GM21528 (cell line): ENCODE results near the gene SEC63.
"Not testable (repeated sequence)": the region's sequence is repeated elsewhere in the genome, so short reads cannot be mapped to it uniquely, and the experiment has no call there.

Experiments used
- ATAC-seq: cut with Tn5 transposase; IDR thresholded peaks from one replicate; pipeline ENCODE4 v1.9.1; 2021; ENCODE audit warnings: mild to moderate bottlenecking, moderate library complexity; ENCODE audit not compliant: unreplicated experiment, low FRiP score

SEC63 gene, protein sequence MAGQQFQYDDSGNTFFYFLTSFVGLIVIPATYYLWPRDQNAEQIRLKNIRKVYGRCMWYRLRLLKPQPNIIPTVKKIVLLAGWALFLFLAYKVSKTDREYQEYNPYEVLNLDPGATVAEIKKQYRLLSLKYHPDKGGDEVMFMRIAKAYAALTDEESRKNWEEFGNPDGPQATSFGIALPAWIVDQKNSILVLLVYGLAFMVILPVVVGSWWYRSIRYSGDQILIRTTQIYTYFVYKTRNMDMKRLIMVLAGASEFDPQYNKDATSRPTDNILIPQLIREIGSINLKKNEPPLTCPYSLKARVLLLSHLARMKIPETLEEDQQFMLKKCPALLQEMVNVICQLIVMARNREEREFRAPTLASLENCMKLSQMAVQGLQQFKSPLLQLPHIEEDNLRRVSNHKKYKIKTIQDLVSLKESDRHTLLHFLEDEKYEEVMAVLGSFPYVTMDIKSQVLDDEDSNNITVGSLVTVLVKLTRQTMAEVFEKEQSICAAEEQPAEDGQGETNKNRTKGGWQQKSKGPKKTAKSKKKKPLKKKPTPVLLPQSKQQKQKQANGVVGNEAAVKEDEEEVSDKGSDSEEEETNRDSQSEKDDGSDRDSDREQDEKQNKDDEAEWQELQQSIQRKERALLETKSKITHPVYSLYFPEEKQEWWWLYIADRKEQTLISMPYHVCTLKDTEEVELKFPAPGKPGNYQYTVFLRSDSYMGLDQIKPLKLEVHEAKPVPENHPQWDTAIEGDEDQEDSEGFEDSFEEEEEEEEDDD

DNA sequence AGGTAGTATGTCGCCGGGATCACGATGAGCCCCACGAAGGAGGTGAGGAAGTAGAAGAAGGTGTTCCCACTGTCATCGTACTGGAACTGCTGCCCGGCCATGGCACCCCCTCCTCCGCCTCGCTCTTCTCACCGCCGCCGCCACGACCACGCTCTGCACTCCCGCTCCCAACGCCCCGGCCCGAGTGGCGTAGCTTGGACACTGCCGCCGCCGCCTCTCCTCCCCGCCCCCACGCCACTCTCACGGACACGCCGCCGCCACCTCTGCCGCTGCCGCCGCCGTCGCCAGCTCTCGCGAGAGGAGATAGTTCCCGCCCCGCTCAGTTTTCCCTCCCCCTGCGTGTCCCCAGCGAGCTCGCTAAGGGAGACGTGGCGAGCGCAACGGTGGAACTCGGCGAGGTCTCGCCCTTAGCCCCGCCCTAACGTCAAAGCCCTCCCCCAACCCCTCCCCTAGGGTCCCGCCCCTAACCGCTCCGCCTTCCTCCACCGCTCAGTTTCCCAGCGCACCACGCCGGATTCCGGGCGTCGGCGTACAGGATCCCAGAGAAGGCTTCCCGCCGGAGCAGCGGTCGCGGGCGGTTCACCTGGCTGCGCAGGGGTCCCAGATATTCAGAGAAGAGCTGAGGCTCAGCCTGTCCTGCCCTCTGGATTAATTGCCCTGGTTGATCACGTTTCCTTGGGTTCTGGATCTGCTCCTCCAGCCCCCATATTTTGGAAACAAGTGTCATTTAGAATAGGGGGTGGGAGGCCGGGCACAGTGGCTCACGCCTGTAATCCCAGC, at the start of gene SEC63:
TSS of gene SEC63 (minus strand) at position 300 of the 780 bp plus-strand sequence. CDS start at position 101, 199 bp downstream.
- peak; percentile 92 for ATAC-seq

DNA sequence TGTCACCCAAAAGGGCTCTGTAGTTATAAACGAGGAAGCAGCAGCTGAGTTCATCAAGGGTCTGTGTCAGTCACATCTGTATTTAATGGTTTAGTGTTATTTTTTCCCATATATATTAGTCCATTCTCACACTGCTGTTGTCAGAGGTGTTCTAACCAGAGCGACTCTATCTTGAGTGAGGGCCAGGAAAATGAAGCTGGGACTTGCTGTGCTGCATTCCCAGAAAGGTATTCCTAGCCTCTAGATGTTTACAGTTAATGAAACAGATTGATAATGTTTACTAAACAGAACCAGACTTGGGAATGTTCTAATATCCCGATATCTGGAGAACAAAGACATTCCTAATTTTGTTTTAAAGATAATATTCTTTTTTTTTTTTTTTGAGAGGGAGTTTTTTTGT, 48.0 kb upstream of the SEC63 start:
- no peak for ATAC-seq

DNA sequence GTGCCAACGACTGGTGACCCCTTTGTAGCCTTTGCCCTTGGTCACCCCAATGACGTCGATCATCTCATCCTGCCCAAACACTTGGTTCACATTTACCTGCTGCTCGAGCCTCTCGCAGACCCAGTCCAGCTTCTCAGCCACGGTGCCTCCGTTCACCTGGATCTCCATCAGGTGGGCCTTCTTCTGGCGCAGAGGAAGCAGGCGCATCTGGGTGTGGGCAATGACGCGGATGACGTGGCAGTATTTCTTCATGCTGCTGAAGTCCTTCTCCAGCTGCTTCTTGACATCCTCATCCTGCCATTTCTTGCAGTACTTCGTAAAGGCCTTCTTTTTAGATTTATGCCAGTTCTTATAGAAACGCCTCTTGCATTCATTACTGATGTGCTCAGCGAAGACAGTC, 46.9 kb upstream of the SEC63 start:
- ATAC-seq, result no peak

DNA sequence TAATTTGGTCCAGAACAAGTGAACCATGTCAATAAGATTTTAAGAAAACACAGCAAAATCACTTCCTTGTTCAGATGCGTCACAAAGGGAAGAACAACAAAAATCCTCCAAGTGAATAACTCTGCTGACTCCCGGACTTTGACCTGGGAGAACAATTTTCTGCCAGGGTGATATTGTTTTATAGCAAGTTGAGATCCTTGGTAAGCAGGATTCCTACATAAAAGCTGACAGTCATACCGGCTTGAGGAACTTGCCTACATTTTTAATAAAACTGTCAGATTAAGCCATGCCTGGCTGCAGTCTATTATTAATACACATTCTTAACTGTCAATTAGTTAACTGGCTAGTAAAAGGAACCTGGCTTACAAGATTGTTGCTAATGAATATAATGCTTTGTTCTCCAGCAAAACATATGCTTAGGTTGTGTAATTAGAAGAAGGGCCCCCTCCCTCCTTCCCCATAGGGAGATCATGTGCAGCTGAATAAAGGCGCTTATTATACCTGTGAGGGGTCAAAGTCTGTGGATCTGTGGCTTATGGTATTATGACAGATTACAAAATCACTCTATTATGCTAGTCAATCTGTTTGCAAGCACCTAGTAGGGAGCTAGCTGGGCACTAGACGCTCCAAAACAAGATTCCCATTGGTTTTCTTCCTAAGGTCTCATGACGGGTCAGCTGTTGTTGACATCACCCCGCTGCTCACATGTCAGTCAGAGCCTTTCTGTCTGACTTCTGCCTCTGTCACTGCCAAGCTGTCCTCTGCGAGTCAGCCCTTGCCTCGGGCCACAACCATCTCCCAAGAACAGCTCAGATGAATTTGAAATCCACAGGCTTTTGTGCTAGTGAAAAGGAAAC, 44.6 kb upstream of the SEC63 start:
- no peak for ATAC-seq

DNA sequence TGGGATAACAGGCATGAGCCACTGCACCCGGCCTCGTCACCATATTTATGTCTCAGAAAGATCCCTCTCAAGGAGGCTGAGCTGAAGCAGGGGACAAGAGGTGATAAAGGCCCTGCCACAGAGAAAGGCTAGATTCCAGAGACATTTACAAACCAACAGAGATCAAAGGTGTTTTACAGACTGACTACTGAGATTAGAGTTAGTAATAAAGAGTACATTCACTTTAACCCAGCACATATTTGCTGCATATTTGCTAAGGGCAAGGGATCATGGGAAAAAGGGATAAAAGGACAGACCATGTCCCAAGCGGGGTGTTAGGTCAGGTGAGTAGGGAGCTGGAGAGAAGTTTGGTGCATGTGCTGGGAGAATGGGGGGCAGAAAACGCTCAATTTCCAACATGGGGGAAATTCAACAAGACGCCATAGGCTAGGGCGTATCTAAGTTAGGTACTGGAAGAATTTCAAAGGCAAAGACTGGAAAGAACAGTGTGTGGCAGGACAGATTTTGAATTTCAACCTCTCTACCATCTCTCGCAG, 43.8 kb upstream of the SEC63 start:
- ATAC-seq, result no peak

DNA sequence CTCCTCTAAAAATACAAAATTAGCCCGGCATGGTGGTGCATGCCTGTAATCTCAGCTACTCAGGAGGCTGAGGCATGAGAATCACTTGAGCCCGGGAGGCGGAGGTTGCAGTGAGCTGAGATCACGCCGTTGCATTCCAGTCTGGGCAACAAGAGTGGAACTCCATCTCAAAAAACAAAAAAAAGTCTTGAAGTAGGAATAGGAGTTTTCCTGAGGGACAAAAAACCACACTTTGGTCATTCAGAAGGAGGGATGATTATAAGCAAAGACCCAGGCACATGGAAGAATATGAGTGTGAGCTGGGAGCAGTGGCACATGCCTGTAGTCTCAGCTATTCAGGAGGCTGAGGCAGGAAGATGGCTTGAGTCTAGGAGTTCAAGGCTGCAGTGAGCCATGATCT, 42.3 kb upstream of the SEC63 start:
- not testable (repeated sequence) for ATAC-seq

DNA sequence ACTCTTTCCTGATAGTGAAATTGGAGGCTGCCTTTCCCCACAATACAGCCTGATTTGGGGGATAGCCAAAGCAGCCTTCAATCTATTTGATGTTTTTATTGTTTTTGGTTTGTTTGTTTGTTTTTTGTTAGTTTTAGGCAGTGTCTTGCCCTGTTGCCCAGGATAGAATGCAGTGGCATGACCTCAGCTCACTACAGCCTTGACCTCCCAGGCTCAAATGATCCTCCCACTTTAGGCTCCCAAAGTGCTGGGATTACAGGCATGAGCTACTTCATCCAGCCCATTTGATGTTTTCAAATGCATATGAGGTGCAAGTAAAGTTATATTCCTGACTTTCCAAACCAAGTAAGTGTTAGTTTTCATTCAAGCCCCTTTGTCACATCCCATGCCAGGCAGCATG, 41.3 kb upstream of the SEC63 start:
- no peak for ATAC-seq

DNA sequence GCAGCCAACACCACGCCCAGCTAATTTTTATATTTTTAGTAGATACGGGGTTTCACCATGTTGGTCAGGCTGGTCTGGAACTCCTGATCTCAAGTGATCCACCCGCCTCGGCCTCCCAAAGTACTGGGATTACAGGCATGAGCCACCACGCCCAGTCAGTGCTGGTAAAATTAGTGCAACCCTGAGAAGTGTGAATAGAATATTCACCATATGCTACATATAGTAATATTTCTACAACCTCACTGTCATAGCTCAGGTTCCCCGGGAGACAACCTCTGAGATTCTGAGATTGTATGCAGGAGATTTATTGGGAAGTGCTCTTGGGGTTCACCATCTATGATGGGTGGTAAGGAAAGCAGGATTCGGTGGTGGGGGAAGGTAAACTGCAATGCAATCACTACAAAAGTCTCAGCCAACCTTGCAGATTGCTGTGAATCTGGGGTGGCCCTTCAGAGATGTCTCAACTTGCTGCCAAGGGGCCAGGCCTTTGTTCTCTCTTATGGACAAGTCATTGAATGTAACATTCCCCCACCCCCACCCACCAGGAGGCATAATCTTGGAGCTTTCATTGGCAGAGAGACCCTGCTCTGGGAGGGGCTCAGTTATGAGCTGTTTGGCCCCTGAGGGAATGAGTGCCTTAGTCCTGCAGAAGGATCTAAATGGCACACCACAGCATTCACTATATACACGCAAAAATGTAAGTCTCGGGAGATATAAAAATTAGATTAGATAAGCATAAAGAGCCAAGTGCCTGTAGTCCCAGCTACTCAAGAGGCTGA, 34.0 kb upstream of the SEC63 start:
- no peak for ATAC-seq

DNA sequence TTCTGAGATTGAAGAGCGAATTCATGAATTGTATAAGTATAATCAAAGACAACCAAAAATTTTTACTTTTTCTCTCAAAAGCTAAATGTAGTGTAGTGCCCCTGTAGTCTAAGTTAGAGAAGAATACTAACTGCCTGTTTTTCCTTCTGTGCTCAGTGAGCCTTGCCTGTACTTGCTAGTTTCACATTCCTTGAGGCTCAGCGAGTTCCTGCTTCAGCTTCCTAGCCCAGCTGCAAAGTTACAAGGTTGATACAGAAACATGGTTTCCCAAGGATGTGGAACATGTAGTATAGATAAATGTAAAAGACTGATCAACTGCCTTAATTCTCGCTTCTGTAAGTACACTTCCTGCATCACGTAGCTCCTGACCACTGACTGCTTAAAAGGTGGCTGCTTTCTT, 33.1 kb upstream of the SEC63 start:
- ATAC-seq, result no peak

DNA sequence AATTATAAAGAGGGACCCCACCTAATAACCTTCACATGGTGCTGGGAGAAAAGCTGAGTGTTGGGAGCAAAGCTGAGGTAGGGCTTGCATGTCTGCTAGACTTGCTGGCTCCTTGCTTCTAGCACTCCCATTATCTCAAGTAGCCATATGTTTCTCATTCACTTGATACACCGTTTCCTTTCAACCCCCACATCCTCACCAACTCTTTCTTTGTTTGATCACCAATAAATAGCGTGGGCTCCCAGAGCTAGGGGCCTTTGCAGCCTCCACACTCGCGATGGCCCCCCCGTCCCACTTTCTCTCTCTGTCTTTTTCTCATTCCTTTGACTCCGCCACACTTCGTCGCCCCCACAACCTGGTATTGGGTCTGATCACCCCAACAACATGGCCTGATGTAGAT, 32.6 kb upstream of the SEC63 start:
- not testable (repeated sequence) for ATAC-seq

DNA sequence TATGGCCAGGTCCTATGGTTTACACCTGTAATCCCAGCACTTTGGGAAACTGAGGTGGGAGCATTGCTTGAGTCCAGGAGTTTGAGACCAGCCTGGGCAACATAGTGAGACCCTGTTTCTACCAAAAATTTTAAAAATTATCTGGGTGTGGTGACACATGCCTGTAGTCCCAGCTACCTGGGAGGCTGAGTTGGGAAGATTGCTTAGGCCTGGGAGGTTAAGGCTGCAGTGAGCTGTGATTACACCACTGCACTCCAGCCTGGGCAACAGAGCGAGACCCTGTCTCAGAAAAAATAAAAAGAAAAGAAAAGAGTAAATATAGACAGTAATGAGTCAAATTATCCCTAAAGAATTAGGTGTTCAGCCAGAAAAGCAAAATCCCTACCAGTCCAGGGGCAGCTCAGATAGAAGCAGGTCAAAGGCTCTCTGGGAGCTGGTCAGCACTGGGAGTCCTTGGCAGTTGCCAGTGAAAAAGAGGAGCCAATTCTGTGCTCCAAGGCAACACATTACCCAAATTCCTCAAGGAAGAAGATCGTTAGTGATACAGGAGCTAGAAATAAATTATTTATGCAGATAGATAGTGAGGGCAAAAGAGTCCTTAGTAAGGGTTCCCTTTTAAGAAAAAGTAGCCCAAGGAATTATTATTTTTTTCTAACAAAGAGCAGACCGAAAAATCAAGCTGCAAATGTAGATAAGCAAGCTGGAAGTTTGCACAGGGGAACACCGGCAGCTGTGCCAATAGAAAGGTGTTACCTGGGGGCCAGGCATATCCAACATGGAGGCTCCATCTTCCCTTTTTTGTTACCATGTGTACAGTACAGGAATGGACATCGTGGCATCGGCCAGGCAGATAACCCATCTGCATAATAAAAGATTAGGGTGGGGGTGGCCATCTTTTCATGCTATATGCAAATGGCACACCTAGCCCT, 31.4 kb upstream of the SEC63 start:
- no peak for ATAC-seq

DNA sequence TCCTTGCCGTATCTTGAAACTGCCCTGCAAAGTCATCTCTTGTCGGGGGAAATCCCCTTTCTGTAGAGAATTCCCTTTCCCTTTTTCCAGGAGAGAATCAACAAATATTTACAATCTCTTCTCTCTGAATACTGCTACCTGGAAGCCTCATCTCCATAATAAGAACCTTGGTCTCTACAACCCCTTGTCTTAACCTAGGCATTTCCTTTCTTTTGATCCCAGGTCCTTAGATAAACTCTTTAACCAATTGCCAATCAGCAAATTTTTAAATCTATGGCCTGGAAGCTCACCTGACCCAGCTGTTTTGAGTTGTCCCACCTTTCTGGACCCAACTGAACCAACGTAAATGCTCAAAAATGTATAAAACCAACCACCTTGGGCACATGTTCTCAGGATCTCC, 30.6 kb upstream of the SEC63 start:
- ATAC-seq, result no peak

DNA sequence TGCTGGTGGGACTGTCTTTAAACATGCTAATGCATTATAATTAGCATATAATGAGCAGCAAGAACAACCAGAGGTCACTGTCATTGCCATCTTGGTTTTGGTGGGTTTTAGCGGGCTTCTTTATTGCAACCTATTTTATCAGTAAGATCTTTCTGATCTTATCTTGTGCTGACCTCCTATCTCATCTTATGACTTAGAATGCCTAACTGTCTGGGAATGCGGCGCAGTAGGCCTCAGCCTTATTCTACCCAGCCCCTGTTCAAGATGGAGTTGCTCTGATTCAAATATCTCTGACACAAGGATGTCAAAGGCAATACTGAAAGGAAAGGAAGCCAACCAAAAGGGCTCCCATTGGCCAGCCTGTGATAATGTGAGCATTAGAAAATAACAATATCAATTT, 29.8 kb upstream of the SEC63 start:
- no peak for ATAC-seq

DNA sequence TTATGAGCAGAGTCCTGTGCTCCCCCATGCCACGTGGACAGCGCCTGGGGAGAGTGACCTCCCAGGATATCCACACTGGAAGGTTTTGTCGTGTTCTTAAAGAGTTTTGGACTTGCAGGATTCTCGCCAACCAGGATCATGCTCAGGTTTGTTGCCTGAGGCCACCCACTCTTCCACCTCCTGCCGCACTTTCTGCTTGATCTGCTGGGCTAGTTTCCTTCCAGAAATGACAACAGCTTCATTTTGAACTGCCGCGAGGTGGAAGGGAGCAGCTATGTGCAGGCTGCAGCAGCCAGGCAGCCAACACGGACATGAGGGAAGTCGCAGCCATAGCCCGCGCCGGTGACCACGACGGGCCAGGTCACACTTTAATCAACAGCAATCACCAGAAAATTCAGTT, 27.7 kb upstream of the SEC63 start:
- no peak for ATAC-seq

DNA sequence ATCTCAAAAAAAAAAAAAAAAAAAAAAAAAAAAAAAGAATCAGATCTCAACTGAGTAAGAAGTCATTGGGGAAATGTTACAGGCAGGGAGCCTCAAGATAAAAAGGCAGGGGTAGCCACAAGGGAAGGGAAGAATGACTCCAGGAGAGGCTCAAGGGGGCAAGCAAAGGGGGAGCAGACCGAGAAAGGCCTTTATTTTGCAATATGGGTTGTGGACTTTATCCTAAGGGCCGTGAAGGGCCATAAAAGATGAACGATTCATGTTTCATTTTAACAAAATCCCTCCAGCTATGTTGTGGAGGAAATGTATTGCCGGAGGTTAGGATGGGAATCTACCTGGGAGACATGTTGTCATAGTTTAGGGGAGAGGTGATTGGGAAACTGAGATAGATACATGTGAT, 25.8 kb upstream of the SEC63 start:
- ATAC-seq, result no peak

DNA sequence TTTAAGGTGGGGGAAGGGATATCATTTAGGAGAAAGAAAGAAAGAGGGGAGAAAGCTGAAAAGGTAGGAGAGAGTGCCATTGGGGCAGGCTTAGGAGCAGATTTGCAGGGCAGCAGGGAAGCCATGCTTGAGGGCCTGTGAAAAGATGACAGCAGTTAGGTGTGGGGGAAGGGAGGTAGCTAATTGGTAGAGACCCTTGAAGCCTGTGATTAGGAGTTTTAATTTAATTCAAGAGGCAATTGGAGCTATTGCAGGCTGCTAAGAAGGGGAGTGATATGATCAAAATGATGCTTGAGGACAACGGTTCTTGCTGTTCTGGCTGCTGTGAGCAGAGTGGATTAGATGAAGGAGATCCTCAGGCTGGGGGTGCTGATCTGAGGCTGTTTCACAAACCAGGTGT, 24.5 kb upstream of the SEC63 start:
- no peak for ATAC-seq

DNA sequence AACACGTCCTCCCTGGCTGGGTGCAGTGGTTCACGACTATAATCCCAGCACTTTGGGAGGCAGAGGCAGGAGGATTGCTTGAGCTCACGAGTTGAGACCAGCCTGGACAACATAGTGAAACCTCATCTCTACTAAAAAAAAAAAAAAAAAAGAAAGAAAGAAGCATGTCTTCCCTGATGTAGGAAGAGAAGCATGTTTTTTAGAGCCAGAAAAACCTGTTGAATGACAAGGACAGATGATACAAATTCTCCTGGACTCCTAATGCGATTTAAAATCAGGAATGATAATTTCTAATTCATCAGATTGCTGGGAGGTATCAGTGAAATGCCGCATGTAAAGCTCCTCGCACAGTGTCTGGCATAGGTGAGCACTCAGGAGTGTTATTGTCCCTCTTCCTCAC, 23.7 kb upstream of the SEC63 start:
- ATAC-seq, result no peak

DNA sequence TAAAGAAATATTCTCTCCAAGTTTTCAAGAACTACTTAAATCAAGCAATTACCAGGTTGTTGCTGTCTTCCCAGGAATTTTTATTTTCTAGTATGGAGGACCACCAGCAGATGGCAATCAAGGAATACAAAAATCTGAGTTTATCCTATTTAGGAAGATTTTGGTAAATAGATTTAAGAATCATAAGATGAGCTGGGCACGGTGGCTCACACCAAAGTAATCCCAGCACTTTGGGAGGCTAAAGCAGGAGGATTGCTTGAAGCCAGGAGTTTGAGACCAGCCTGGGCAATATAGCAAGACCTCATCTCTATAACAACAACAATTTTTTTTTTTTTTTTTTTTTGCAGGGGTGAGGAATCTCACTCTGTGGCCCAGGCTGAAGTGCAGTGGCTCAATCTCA, 19.3 kb upstream of the SEC63 start:
- no peak for ATAC-seq
